Measurements from ENCODE around the gene EFL1. TPM values are rescaled to one million over a fixed set of nuclear protein-coding genes. Genes with fewer than 3 reads are reported as not detected.

The EFL1 gene
- total RNA-seq, 2 donors from 2014 or later = 42.0 to 59.1 TPM

DNA sequence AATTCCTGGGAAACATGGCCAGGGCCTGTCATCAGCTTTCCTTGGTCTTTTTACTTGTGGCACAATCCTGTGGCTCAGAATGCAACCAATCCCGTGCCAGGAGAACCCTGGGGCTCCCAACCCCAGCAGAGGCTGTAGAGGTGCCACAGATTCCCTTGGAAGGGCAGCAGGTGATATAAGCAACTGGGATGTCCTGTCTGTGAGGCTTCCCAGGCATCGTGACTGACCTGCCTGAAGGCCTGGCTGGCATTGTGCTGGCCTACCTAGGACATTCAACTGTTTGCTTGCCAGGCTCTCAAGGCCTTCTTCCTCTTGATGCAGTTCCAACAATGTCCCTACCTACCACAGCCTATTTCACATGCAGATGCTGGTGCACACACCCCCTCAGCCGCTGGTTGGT is 144.5 kb downstream of the EFL1 start:
- no peaks in the 10 kb centered on the region for H3K9me3 ChIP-seq (ENCODE audit: control insufficient read depth, low read length)
- H3K4me1 ChIP-seq (ENCODE audit: control insufficient read depth, insufficient read depth, low read length) = no peaks in the 10 kb centered on the region
- H3K27me3 ChIP-seq (ENCODE audit: control insufficient read depth, insufficient read depth, low read length, poor library complexity, severe bottlenecking) = no peaks in the 10 kb centered on the region
- H3K4me3 Mint-ChIP-seq = no peak overlapping the region
- no peak overlapping the region for H3K9ac ChIP-seq (ENCODE audit: extremely low read depth, low read length, poor library complexity, severe bottlenecking)
- H3K36me3 ChIP-seq (ENCODE audit: control insufficient read depth, insufficient read depth, low read length) = no peaks in the 10 kb centered on the region
- 76% methylated on average over 3 of the region's 3 CpGs; no CpG with 5 or more reads in 1 of the 2 experiments for WGBS, 2 experiments (ENCODE audit: insufficient coverage in 1 of 2, insufficient read length in 1 of 2)
- peaks cover 2% of the 10 kb centered on the region for H3K27me3 Mint-ChIP-seq (ENCODE audit: insufficient read depth)
- no peaks in the 10 kb centered on the region for H3K9me3 Mint-ChIP-seq
- no peak overlapping the region for H3K27ac Mint-ChIP-seq
- peaks cover 6% of the 10 kb centered on the region for H3K36me3 Mint-ChIP-seq (ENCODE audit: low read depth)
- no peak for DNase-seq
- H3K27ac ChIP-seq (ENCODE audit: low read depth, low read length) = no peak overlapping the region
- no peak overlapping the region for H3K4me3 ChIP-seq (ENCODE audit: low read length)
- H3K4me1 Mint-ChIP-seq = no peaks in the 10 kb centered on the region
- TF ChIP-seq, protein P1, sequence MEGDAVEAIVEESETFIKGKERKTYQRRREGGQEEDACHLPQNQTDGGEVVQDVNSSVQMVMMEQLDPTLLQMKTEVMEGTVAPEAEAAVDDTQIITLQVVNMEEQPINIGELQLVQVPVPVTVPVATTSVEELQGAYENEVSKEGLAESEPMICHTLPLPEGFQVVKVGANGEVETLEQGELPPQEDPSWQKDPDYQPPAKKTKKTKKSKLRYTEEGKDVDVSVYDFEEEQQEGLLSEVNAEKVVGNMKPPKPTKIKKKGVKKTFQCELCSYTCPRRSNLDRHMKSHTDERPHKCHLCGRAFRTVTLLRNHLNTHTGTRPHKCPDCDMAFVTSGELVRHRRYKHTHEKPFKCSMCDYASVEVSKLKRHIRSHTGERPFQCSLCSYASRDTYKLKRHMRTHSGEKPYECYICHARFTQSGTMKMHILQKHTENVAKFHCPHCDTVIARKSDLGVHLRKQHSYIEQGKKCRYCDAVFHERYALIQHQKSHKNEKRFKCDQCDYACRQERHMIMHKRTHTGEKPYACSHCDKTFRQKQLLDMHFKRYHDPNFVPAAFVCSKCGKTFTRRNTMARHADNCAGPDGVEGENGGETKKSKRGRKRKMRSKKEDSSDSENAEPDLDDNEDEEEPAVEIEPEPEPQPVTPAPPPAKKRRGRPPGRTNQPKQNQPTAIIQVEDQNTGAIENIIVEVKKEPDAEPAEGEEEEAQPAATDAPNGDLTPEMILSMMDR (conservative IDR thresholded peaks at IDR 0.05) = no peak

GRCh38 chr15:82117296-82117695 is 145.2 kb downstream of the EFL1 start:
- H3K27me3 Mint-ChIP-seq (ENCODE audit: insufficient read depth) = peaks cover 4% of the 10 kb centered on the region
- no peak overlapping the region for H3K27ac Mint-ChIP-seq
- Histone ChIP-seq H3K27ac (ENCODE audit: low read depth, low read length) (no peak overlapping the region), H3K4me1 (ENCODE audit: control insufficient read depth, insufficient read depth, low read length) (no peaks in the 10 kb centered on the region), H3K9ac (ENCODE audit: extremely low read depth, low read length, poor library complexity, severe bottlenecking) (no peak overlapping the region), H3K36me3 (ENCODE audit: control insufficient read depth, insufficient read depth, low read length) (no peaks in the 10 kb centered on the region), H3K27me3 (ENCODE audit: control insufficient read depth, insufficient read depth, low read length, poor library complexity, severe bottlenecking) (no peaks in the 10 kb centered on the region), H3K9me3 (ENCODE audit: control insufficient read depth, low read length) (no peaks in the 10 kb centered on the region), H3K4me3 (ENCODE audit: low read length) (no peak overlapping the region)
- no peaks in the 10 kb centered on the region for H3K9me3 Mint-ChIP-seq
- no peak overlapping the region for H3K4me3 Mint-ChIP-seq
- 88 to 93% methylated on average over 4 to 6 of the region's 6 CpGs for WGBS, 2 experiments (ENCODE audit: insufficient coverage in 1 of 2, insufficient read length in 1 of 2)
- no peak for DNase-seq
- no peaks in the 10 kb centered on the region for H3K4me1 Mint-ChIP-seq
- H3K36me3 Mint-ChIP-seq (ENCODE audit: low read depth) = peaks cover 6% of the 10 kb centered on the region
- TF ChIP-seq, protein P1 (conservative IDR thresholded peaks at IDR 0.05) = no peak

DNA sequence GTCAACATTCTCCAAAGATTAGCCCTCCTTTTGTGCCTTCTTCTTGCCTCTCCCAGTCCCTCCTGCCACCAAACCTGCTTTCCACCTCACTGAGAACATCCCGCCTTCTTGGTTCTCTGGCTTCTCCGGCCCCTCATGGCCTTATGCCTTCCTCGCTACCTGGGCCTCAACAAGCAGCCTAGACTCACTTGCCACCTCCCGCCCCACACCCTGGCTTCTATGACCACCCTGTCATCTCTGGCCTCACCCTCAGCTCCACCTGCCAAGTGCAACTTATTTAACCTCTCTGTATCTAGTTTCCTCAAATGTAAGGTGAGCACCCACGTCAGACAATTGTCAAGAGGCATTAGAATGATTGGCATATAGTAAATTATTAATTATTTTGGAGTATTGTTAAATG is 147.9 kb downstream of the EFL1 start:
- no peak for DNase-seq
- Mint-ChIP-seq H3K27ac (no peak overlapping the region), H3K27me3 (ENCODE audit: insufficient read depth) (peaks cover 4% of the 10 kb centered on the region), H3K9me3 (peaks cover 7% of the 10 kb centered on the region), H3K4me1 (peaks cover 7% of the 10 kb centered on the region), H3K36me3 (ENCODE audit: low read depth) (peaks cover 7% of the 10 kb centered on the region), H3K4me3 (no peak overlapping the region)
- no peak overlapping the region for H3K27ac ChIP-seq (ENCODE audit: low read depth, low read length)
- no peaks in the 10 kb centered on the region for H3K4me1 ChIP-seq (ENCODE audit: control insufficient read depth, insufficient read depth, low read length)
- 91 to 100% methylated on average over 1 to 5 of the region's 5 CpGs for WGBS, 2 experiments (ENCODE audit: insufficient coverage in 1 of 2, insufficient read length in 1 of 2)
- no peak overlapping the region for H3K4me3 ChIP-seq (ENCODE audit: low read length)
- no peaks in the 10 kb centered on the region for H3K36me3 ChIP-seq (ENCODE audit: control insufficient read depth, insufficient read depth, low read length)
- H3K9ac ChIP-seq (ENCODE audit: extremely low read depth, low read length, poor library complexity, severe bottlenecking) = no peak overlapping the region
- H3K27me3 ChIP-seq (ENCODE audit: control insufficient read depth, insufficient read depth, low read length, poor library complexity, severe bottlenecking) = no peaks in the 10 kb centered on the region
- TF ChIP-seq, protein P1 (conservative IDR thresholded peaks at IDR 0.05) = no peak
- peaks cover 7% of the 10 kb centered on the region for H3K9me3 ChIP-seq (ENCODE audit: control insufficient read depth, low read length)
